SK-N-MC (cell line): Measurements from ENCODE around the gene F10.

ENCODE experiments used
- EZH2 ChIP-seq: fragments of 200-600 bp; sonication (generic); IDR thresholded peaks from one replicate; pipeline ENCODE4 v1.6.1; 2017; ENCODE audit warnings: antibody characterized with exemption
- POLR2AphosphoS5 ChIP-seq: IDR thresholded peaks from 2 replicates; pipeline ENCODE4 v1.6.1; 2012; ENCODE audit warnings: mild to moderate bottlenecking, low read depth, low read length, borderline replicate concordance

DNA sequence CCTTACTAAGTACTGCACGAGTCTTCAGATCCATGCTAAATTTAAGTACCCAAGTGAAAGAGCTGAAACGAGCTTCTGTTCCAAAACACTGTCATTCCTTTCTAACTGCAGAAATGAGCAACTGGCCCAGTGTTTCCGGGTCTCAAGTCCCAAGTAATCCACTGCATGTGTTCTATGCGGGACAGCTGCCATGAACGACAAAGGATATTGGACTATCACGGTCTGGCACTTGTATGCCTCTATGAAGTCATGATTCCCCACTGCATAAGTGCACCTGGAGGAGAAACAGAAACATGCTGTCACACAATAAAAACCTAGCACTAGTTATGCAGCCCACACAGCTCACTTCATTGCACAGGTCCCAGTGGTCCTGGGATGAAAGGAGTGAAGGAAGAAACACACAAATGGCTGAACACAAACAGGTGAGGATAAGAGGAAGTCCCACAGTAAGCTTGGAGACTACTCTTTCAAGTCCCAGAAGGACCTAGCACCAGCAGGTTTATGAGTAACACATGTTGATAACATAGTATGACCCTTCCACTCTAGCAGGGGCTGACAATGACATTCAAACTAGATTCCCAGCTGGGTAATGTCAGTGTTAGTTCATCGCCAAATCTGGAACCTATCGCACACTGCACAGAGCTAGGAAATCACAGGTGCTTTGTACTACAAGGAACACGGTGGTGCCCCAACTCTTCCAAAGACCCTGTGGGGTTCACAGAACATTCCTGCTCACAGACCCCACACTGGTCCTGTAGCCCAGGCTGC lies 74.6 kb downstream of the F10 start:
- TF ChIP-seq EZH2 (no peak), POLR2AphosphoS5 (no peak)
